Uterus (tissue), 2 donors: ENCODE measurements around the gene RASGRP1.

Source experiments
- CTCF ChIP-seq, 4 experiments: fragments of 200-600 bp in 2 of 4; fragments of 450-650 bp in 2 of 4; sonication (generic) in 2 of 4; IDR thresholded peaks; one replicate each; pipeline ENCODE4 v1.5.1; 2016 to 2019; ENCODE audit warnings: antibody characterized with exemption in 4 of 4, mild to moderate bottlenecking in 2 of 4, moderate library complexity in 1 of 4
- POLR2A ChIP-seq, 2 donors: fragments of 450-650 bp; IDR thresholded peaks; one replicate each; pipeline ENCODE4 v1.6.1; 2016; ENCODE audit warnings: antibody characterized with exemption in 2 of 2, mild to moderate bottlenecking in 1 of 2, moderate library complexity in 1 of 2

DNA sequence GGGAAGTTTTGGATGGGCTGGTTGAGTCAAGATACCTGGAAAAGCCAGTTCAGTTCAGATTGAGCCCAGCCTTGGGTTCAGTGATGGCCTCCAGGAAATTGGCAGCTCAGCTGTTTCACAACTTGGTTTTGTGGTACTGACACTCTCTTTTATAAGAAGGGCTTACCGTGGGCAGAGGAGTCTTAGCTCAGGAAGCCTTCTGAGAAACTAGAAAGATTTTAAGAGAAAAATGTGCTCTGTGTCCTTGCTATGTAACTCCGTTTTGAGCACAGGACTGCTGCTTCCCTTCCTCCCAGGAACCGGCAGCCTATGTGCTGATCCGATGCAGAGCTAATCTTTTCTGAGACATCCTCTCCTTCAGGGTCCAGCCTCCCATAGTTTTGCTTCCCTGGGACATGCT lies 46.6 kb upstream of the RASGRP1 start:
- TF ChIP-seq CTCF (IDR thresholded peaks at IDR 0.05) (no peak), POLR2A (IDR thresholded peaks at IDR 0.05) (no peak)
